Mucosa of rectum (tissue), 2 donors: ENCODE data around the gene NDUFAF2.
"Not testable (repeated sequence)": the region's sequence is repeated elsewhere in the genome, so short reads cannot be mapped to it uniquely, and the experiment has no call there.

ENCODE experiments used
- H3K27ac ChIP-seq, 2 donors: one replicate each; pipeline ENCODE4 v1.7.0; 2013; ENCODE audit warnings: inconsistent platforms in 2 of 2, low read depth in 2 of 2, low read length in 2 of 2
- H3K27me3 ChIP-seq, 2 donors: one replicate each; pipeline ENCODE4 v1.7.0; 2013; ENCODE audit warnings: low read length in 2 of 2; ENCODE audit not compliant: control insufficient read depth in 2 of 2, insufficient read depth in 2 of 2
- H3K36me3 ChIP-seq, 2 donors: one replicate each; pipeline ENCODE4 v1.7.0; 2013; ENCODE audit warnings: low read length in 2 of 2; ENCODE audit not compliant: control insufficient read depth in 2 of 2, insufficient read depth in 2 of 2
- H3K4me1 ChIP-seq, 2 donors: one replicate each; pipeline ENCODE4 v1.7.0; 2013; ENCODE audit warnings: low read length in 2 of 2, mild to moderate bottlenecking in 1 of 2; ENCODE audit not compliant: control insufficient read depth in 2 of 2, insufficient read depth in 2 of 2
- H3K4me3 ChIP-seq, 2 donors: one replicate each; pipeline ENCODE4 v1.7.0; 2013; ENCODE audit warnings: low read length in 2 of 2
- H3K9ac ChIP-seq, 2 donors: one replicate each; pipeline ENCODE4 v1.7.0; 2013; ENCODE audit warnings: low read length in 2 of 2, low read depth in 1 of 2, mild to moderate bottlenecking in 1 of 2
- H3K9me3 ChIP-seq, 2 donors: one replicate each; pipeline ENCODE4 v1.7.0; 2013; ENCODE audit warnings: low read length in 2 of 2; ENCODE audit not compliant: control insufficient read depth in 2 of 2
- donor health status: healthy.
- donor health status: Normal muscosa, but diverticular disease.

NDUFAF2 gene

GRCh38 chr5:61178702-61179101 is 233.7 kb downstream of the NDUFAF2 start:
- Histone ChIP-seq H3K9ac (no peak overlapping the region), H3K9me3 (no peaks in the 10 kb centered on the region), H3K27me3 (no peaks in the 10 kb centered on the region), H3K4me1 (no peaks in the 10 kb centered on the region), H3K27ac (no peak overlapping the region), H3K36me3 (no peaks in the 10 kb centered on the region), H3K4me3 (no peak overlapping the region)

DNA sequence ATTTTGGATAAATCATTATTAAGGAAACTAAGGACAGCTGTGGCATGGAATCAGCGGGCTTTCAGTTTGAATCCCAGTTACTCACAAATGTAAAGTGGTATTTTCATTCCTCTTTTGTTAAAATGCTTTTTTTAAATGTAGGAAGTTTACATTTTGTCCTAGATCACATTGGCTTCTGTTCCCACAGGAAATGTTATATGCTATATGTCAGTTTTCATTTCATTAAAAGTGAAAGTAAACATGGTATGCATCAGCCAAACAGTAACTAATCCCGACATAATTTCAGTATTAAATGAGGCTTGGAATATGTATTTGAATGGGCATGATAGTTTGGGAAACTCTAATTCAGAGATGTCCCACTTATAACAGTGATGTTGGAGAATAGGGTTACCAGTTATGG is 235.9 kb downstream of the NDUFAF2 start:
- no peak overlapping the region for H3K9ac ChIP-seq

GRCh38 chr5:61182449-61182848 is 237.4 kb downstream of the NDUFAF2 start:
- H3K9ac ChIP-seq = no peak overlapping the region
- H3K27ac ChIP-seq = no peak overlapping the region
- H3K4me3 ChIP-seq = no peak overlapping the region
- H3K36me3 ChIP-seq = no peaks in the 10 kb centered on the region
- no peaks in the 10 kb centered on the region for H3K4me1 ChIP-seq
- no peaks in the 10 kb centered on the region for H3K27me3 ChIP-seq
- H3K9me3 ChIP-seq = no peaks in the 10 kb centered on the region

More for the DNA sequence above, 235.9 kb downstream of the NDUFAF2 start:
- no peaks in the 10 kb centered on the region for H3K4me1 ChIP-seq
- no peak overlapping the region for H3K27ac ChIP-seq
- no peaks in the 10 kb centered on the region for H3K27me3 ChIP-seq
- no peaks in the 10 kb centered on the region for H3K36me3 ChIP-seq
- peak overlapping the region; percentile 22 to 38 for H3K4me3 ChIP-seq
- no peaks in the 10 kb centered on the region for H3K9me3 ChIP-seq

DNA sequence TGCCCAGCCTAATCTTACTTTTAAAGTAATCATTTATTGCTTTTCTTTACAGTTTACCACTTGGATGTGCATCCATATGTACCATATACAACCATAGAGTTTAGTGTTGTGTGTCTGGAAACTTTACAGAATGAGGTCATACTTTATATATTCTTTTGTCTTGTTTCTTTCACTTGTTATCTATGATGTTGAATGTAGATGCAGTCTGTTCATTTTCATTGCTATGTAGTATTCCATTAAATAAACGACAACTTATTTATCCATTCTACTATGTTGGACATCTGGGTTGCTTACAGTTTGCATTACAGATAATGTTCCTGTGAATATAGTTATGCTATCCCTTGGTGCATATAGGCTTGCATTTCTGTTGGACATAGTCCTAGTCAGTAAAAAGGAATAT is 238.5 kb downstream of the NDUFAF2 start:
- Histone ChIP-seq H3K4me1 (no peaks in the 10 kb centered on the region), H3K27ac (no peak overlapping the region), H3K36me3 (no peaks in the 10 kb centered on the region), H3K4me3 (no peak overlapping the region), H3K27me3 (no peaks in the 10 kb centered on the region), H3K9me3 (no peaks in the 10 kb centered on the region), H3K9ac (no peak overlapping the region)

- Histone ChIP-seq H3K9me3 (no peaks in the 10 kb centered on the region), H3K4me1 (no peaks in the 10 kb centered on the region), H3K27ac (no peak overlapping the region), H3K9ac (no peak overlapping the region), H3K27me3 (no peaks in the 10 kb centered on the region), H3K36me3 (no peaks in the 10 kb centered on the region), H3K4me3 (no peak overlapping the region)
These were observed 239.7 kb downstream of the NDUFAF2 start for GRCh38 chr5:61184708-61185107.

DNA sequence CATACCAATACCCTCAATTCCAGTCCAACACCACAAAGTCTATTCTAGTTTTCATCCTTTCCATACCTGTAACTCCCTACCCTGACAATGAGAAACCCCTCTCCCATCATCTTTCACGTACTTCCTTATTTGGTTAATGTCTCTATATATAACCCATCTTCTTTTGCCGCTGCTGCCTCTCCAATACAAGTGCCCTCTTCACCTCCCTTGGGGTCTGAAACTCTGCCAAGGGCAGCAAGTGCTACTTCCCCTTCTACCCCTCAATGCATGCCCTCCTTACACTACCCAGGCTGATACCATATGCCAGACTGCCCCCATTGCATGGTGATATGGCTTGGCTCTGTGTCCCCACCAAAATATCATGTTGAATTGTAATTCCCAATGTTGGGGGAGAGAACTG is 241.6 kb downstream of the NDUFAF2 start:
- no peak overlapping the region for H3K9ac ChIP-seq
- H3K27me3 ChIP-seq = no peaks in the 10 kb centered on the region
- no peak overlapping the region for H3K27ac ChIP-seq
- H3K4me3 ChIP-seq = no peak overlapping the region
- H3K36me3 ChIP-seq = no peaks in the 10 kb centered on the region
- H3K4me1 ChIP-seq = no peaks in the 10 kb centered on the region
- H3K9me3 ChIP-seq = no peaks in the 10 kb centered on the region

DNA sequence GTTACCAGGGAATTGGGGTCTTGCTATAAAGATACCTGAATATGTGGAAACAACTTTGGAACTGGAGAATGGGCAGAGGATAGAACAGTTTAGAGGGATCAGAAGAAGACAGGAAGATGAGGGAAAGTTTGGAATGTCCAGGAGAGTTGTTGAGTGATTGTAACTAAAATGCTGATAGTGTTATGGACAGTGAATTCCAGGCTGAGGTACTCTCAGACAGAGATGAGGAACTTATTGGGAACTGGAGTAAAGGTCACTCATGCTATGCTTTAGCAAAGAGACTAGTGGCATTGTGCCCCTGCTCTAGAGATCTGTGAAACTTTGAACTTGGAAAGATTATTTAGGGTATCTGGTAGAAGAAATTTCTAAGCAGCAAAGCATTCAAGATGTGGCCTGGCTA is 242.3 kb downstream of the NDUFAF2 start:
- H3K27me3 ChIP-seq, H3K27ac ChIP-seq, H3K9me3 ChIP-seq, H3K36me3 ChIP-seq, H3K4me1 ChIP-seq, H3K9ac ChIP-seq, H3K4me3 ChIP-seq: not testable (repeated sequence)

GRCh38 chr5:61187826-61188225 is 242.8 kb downstream of the NDUFAF2 start:
- H3K4me1 ChIP-seq, H3K36me3 ChIP-seq, H3K4me3 ChIP-seq, H3K9ac ChIP-seq, H3K27ac ChIP-seq, H3K9me3 ChIP-seq, H3K27me3 ChIP-seq: not testable (repeated sequence)

- Histone ChIP-seq H3K9me3 (peaks cover 0 to 3% of the 10 kb centered on the region in 2 donors), H3K27me3 (no peaks in the 10 kb centered on the region), H3K9ac (no peak overlapping the region), H3K4me3 (no peak overlapping the region), H3K36me3 (no peaks in the 10 kb centered on the region), H3K4me1 (no peaks in the 10 kb centered on the region), H3K27ac (no peak overlapping the region)
These were observed 253.6 kb downstream of the NDUFAF2 start for GRCh38 chr5:61198606-61199005.

GRCh38 chr5:61200582-61201155 is 255.7 kb downstream of the NDUFAF2 start:
- Histone ChIP-seq H3K9ac (no peak overlapping the region), H3K4me3 (no peak overlapping the region), H3K9me3 (peaks cover 0 to 3% of the 10 kb centered on the region in 2 donors), H3K4me1 (no peaks in the 10 kb centered on the region), H3K27ac (no peak overlapping the region), H3K36me3 (no peaks in the 10 kb centered on the region), H3K27me3 (no peaks in the 10 kb centered on the region)

DNA sequence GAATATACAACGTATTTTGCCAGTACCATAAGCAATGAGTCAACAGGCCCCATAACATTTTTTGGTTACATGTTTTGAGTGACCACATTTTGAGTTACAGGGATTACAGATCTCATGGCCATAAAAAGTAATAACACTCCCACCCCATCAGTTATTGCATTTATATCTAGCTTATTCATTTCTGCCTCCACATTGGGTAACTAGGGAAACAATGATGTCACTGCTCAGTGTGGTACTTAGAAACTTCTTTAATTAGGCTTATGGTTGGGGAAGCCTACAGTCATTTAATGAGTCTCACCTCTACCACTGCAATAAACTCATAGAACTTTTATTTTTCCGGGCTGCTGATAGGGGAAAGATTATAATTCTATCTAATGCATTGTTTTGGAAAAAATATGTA is 257.2 kb downstream of the NDUFAF2 start:
- no peaks in the 10 kb centered on the region for H3K4me1 ChIP-seq

More for the DNA sequence above, 257.2 kb downstream of the NDUFAF2 start:
- no peaks in the 10 kb centered on the region for H3K36me3 ChIP-seq
- H3K27ac ChIP-seq = no peak overlapping the region
- H3K9me3 ChIP-seq = peaks cover 0 to 3% of the 10 kb centered on the region in 2 donors
- H3K4me3 ChIP-seq = no peak overlapping the region
- H3K9ac ChIP-seq = no peak overlapping the region
- H3K27me3 ChIP-seq = no peaks in the 10 kb centered on the region
